Measurements from ENCODE around the gene NKX6-2. TPM values are rescaled to one million over a fixed set of nuclear protein-coding genes. Genes with fewer than 3 reads are reported as not detected.
A peak's percentile ranks its signal among the peaks of the same experiment; 100 is the strongest.

NKX6-2 gene
- total and polyA plus RNA-seq, 4 donors, result 0.06 to 0.11 TPM; not detected in 2

DNA sequence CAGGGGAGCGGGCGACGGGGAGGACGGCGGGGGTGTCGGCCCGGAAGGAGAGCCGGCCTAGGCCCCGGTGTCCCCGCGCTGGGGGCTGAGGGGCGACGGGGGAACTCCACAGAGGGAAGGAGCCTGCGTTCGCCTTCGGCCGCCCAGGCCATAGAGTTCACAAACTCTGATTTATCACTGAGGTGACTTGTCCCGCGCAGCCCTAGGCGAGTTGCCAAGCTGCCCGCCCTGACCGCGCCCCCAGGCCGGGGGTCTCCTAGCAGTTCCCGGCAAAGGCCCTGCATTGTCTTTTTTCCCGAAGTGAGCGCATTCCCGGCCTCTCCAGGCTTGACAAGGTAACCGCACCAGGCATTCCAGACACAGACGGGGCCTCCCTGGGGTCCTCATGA, 2.9 kb upstream of the NKX6-2 start:
- ATAC-seq (ENCODE audit: insufficient read depth, low FRiP score) (no peak), DNase-seq (no peak)
- Histone ChIP-seq H3K27ac (ENCODE audit: low read depth in 1 of 2, low read length in 1 of 2) (no peak overlapping the region), H3K27me3 (ENCODE audit: control insufficient read depth in 3 of 3, insufficient read depth in 3 of 3, low read length in 2 of 3) (peaks cover 8 to 48% (median 29%) of the 10 kb centered on the region in 3 donors), H3K36me3 (ENCODE audit: control insufficient read depth in 4 of 4, insufficient read depth in 4 of 4, low read length in 4 of 4) (no peaks in the 10 kb centered on the region), H3K9me3 (ENCODE audit: control insufficient read depth in 4 of 4, insufficient read depth in 3 of 4, low read length in 3 of 4) (peaks cover 0 to 4% (median 0%) of the 10 kb centered on the region in 4 donors), H3K4me3 (no peak overlapping the region), H3K4me1 (ENCODE audit: control insufficient read depth in 5 of 5, insufficient read depth in 5 of 5, low read length in 5 of 5) (peaks cover 0 to 13% (median 0%) of the 10 kb centered on the region in 5 donors), H3K9ac (ENCODE audit: insufficient read depth in 1 of 2, low read length in 2 of 2) (no peak overlapping the region)
- TF ChIP-seq, protein P1, sequence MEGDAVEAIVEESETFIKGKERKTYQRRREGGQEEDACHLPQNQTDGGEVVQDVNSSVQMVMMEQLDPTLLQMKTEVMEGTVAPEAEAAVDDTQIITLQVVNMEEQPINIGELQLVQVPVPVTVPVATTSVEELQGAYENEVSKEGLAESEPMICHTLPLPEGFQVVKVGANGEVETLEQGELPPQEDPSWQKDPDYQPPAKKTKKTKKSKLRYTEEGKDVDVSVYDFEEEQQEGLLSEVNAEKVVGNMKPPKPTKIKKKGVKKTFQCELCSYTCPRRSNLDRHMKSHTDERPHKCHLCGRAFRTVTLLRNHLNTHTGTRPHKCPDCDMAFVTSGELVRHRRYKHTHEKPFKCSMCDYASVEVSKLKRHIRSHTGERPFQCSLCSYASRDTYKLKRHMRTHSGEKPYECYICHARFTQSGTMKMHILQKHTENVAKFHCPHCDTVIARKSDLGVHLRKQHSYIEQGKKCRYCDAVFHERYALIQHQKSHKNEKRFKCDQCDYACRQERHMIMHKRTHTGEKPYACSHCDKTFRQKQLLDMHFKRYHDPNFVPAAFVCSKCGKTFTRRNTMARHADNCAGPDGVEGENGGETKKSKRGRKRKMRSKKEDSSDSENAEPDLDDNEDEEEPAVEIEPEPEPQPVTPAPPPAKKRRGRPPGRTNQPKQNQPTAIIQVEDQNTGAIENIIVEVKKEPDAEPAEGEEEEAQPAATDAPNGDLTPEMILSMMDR (IDR thresholded peaks at IDR 0.05; ENCODE audit: control extremely low read depth, extremely low read depth), result no peak
- WGBS, 2 donors, result 5% methylated on average over 28 to 30 of the region's 30 CpGs

DNA sequence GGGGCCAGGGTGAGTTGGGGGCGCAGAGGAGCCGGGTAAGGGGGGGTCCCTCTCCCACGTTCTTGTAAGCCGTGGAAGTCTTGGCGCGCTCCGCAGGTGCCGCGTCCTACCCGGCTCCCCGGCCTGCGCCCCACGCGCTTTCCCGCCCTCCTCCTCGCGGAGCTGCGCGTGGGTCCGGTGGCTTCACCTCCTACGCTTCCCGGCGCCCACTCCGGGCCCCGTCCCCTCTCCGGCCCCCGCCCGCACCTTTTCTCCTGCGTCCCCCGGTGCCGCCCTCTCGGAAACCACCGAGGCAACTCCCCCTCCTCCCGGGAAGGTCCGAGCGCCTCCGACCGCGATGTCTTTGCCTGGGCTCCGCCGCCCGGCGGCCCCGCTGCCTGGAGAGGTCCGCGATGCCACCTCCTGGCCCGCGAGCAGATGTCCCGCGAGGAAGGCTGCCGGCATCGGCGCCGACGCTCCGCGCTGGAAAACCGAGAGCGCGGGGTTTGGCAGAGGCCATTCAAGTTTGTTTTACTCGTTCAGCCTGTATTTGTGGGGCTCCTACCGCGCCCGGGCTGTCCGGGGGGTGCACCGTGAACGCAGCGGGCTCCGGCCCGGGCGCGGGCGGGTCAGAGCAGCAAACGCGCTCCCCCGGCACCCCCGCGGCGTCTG, 2.4 kb upstream of the NKX6-2 start:
- peaks cover 0 to 2% (median 0%) of the 10 kb centered on the region in 4 donors for H3K9me3 ChIP-seq (ENCODE audit: control insufficient read depth in 4 of 4, insufficient read depth in 3 of 4, low read length in 3 of 4)
- ATAC-seq (ENCODE audit: insufficient read depth, low FRiP score) (no peak), DNase-seq (peak in 1 of 3 donors; percentile 16)
- peaks cover 0 to 13% (median 0%) of the 10 kb centered on the region in 5 donors for H3K4me1 ChIP-seq (ENCODE audit: control insufficient read depth in 5 of 5, insufficient read depth in 5 of 5, low read length in 5 of 5)
- WGBS, 2 donors, result 1 to 4% methylated on average over 44 to 79 of the region's 79 CpGs
- H3K9ac ChIP-seq (ENCODE audit: insufficient read depth in 1 of 2, low read length in 2 of 2), result no peak overlapping the region
- H3K36me3 ChIP-seq (ENCODE audit: control insufficient read depth in 4 of 4, insufficient read depth in 4 of 4, low read length in 4 of 4), result peaks cover 0 to 3% (median under 1%) of the 10 kb centered on the region in 4 donors
- TF ChIP-seq, protein P1 (IDR thresholded peaks at IDR 0.05; ENCODE audit: control extremely low read depth, extremely low read depth), result no peak
- peaks cover 12 to 52% (median 34%) of the 10 kb centered on the region in 3 donors for H3K27me3 ChIP-seq (ENCODE audit: control insufficient read depth in 3 of 3, insufficient read depth in 3 of 3, low read length in 2 of 3)
- H3K27ac ChIP-seq (ENCODE audit: low read depth in 1 of 2, low read length in 1 of 2), result no peak overlapping the region
- H3K4me3 ChIP-seq, result no peak overlapping the region

DNA sequence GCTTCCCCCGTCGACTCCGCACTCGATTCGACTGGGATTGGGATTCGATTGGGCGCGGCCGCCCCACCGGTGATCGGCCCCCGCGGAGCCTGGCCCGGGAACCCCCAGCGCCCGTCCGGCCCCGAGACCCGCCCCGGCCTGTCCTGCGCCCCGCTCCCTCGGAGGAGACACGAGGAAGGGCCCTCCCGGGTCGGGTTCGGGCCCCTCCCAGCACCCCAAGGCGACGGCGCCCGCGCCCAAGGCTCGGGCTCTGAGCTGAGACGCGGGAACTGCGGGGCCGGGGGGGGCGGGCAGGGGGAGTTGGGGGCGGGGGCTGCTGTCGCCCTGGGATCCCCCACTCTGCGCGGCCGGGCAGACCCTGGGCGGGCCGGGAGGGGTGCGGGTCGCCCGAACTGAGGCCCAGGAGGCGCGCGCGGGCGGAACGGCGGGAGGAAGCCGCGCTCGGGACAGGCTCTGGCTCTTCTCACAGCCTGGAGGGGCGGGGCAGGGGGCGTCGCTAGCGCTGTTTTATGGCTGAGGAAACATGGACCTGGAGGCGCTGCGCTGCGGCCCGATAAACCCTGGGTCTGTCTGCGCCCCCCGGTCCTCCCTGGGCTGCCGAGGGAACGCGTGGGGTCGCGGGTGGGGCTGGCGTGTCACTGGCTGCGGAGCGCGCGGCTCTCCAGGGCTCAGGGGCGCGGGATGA, 1.7 kb upstream of the NKX6-2 start:
- peaks cover 0 to 13% (median 0%) of the 10 kb centered on the region in 5 donors for H3K4me1 ChIP-seq (ENCODE audit: control insufficient read depth in 5 of 5, insufficient read depth in 5 of 5, low read length in 5 of 5)
- H3K36me3 ChIP-seq (ENCODE audit: control insufficient read depth in 4 of 4, insufficient read depth in 4 of 4, low read length in 4 of 4), result peaks cover 0 to 4% (median 2%) of the 10 kb centered on the region in 4 donors
- 2 to 3% methylated on average over 61 to 79 of the region's 80 CpGs for WGBS, 2 donors
- DNase-seq, result peak; percentile 17 to 46 (median 24)
- H3K27ac ChIP-seq (ENCODE audit: low read depth in 1 of 2, low read length in 1 of 2), result no peak overlapping the region
- TF ChIP-seq, protein P1 (IDR thresholded peaks at IDR 0.05; ENCODE audit: control extremely low read depth, extremely low read depth), result no peak
- peaks cover 0 to 5% (median 0%) of the 10 kb centered on the region in 4 donors for H3K9me3 ChIP-seq (ENCODE audit: control insufficient read depth in 4 of 4, insufficient read depth in 3 of 4, low read length in 3 of 4)
- no peak overlapping the region for H3K9ac ChIP-seq (ENCODE audit: insufficient read depth in 1 of 2, low read length in 2 of 2)
- peaks cover 18 to 52% (median 41%) of the 10 kb centered on the region in 3 donors for H3K27me3 ChIP-seq (ENCODE audit: control insufficient read depth in 3 of 3, insufficient read depth in 3 of 3, low read length in 2 of 3)
- peak; percentile 12 for ATAC-seq (ENCODE audit: insufficient read depth, low FRiP score)
- H3K4me3 ChIP-seq, result no peak overlapping the region

All from lung (tissue), 12 donors.